GM23248 (cell line): ENCODE results near the gene TMEM51.

Source experiments
- EZH2 ChIP-seq: fragments of 200-600 bp; sonication (generic); IDR thresholded peaks from 2 replicates; pipeline ENCODE4 v1.6.1; 2018; ENCODE audit warnings: antibody characterized with exemption, mild to moderate bottlenecking; ENCODE audit not compliant: insufficient read depth, poor library complexity, severe bottlenecking
- EZH2phosphoT487 ChIP-seq: fragments of 200-600 bp; sonication (generic); IDR thresholded peaks from 2 replicates; pipeline ENCODE4 v1.6.1; 2018; ENCODE audit warnings: antibody characterized with exemption, moderate library complexity, mild to moderate bottlenecking, low read depth; ENCODE audit not compliant: insufficient read depth

DNA sequence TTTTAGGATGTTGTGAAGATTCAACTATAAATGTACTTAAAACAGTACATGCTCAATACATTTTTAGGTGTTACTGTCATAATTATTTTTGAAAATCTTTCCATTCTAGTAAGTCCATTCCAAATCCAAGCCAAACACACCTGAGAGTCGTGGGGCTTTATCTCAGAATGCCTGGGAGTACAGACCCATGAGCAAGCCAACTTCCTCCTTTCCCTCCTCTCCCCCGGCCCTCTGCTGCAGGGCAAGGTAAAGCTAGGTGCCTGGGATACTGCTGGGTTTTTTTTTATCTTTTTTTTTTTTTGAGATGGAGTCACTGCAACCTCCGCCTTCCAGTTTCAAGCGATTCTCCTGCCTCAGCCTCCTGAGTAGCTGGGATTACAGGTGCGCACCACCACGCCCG lies 16.5 kb downstream of the TMEM51 start:
- TF ChIP-seq EZH2phosphoT487 (no peak), EZH2 (no peak)
